Spleen (tissue), 11 donors: Measurements from ENCODE around the gene RBBP8NL. TPM values are rescaled to one million over a fixed set of nuclear protein-coding genes. Genes with fewer than 3 reads are reported as not detected.

Source experiments
- DNase-seq: peaks from one replicate; pipeline ENCODE4 v3.0.0-alpha.2; 2020
- H3K27ac ChIP-seq, 8 donors: fragments of 200-600 bp; sonication (generic) in 7 of 8; 1 replicate in 4 of 8; 2 replicates in 4 of 8; pipeline versions ENCODE4 v1.5.0 to v1.8.0; 2016 to 2021; ENCODE audit warnings: inconsistent platforms in 4 of 8, mild to moderate bottlenecking in 4 of 8, moderate library complexity in 1 of 8
- H3K27me3 ChIP-seq, 7 donors: fragments of 200-600 bp; sonication (generic) in 6 of 7; replicated peaks in 1 of 7; 1 replicate in 4 of 7; 2 replicates in 3 of 7; pipeline versions ENCODE4 v1.5.0 to v1.8.0; 2016 to 2021; ENCODE audit warnings: inconsistent platforms in 3 of 7, mild to moderate bottlenecking in 1 of 7
- H3K36me3 ChIP-seq, 6 donors: fragments of 200-600 bp; sonication (generic) in 5 of 6; 1 replicate in 4 of 6; 2 replicates in 2 of 6; pipeline versions ENCODE4 v1.5.0 to v1.8.0; 2016 to 2021; ENCODE audit warnings: inconsistent platforms in 2 of 6
- H3K4me1 ChIP-seq, 6 donors: fragments of 200-600 bp; sonication (generic) in 5 of 6; 1 replicate in 3 of 6; 2 replicates in 3 of 6; pipeline versions ENCODE4 v1.5.0 to v1.8.0; 2016 to 2021; ENCODE audit warnings: inconsistent platforms in 3 of 6
- H3K4me3 ChIP-seq, 8 donors: fragments of 200-600 bp; sonication (generic) in 7 of 8; 1 replicate in 4 of 8; 2 replicates in 4 of 8; pipeline versions ENCODE4 v1.5.0 to v1.8.0; 2016 to 2021; ENCODE audit warnings: inconsistent platforms in 4 of 8, mild to moderate bottlenecking in 4 of 8, moderate library complexity in 2 of 8
- H3K9me3 ChIP-seq, 8 donors: fragments of 200-600 bp; sonication (generic) in 7 of 8; 1 replicate in 4 of 8; 2 replicates in 4 of 8; pipeline versions ENCODE4 v1.5.0 to v1.8.0; 2016 to 2021; ENCODE audit warnings: inconsistent platforms in 4 of 8
- CTCF ChIP-seq, 11 experiments: fragments of 200-600 bp in 7 of 11; fragments of 450-650 bp in 4 of 11; sonication (generic) in 4 of 11; IDR thresholded peaks in 8 of 11; conservative IDR thresholded peaks in 3 of 11; 1 replicate in 7 of 11; 2 replicates in 4 of 11; pipeline versions ENCODE4 v1.4.0 to v1.8.0; 2016 to 2021; ENCODE audit warnings: antibody characterized with exemption in 11 of 11, inconsistent platforms in 4 of 11, mild to moderate bottlenecking in 1 of 11
- POLR2A ChIP-seq, 3 donors: fragments of 450-650 bp; IDR thresholded peaks; one replicate each; pipeline ENCODE4 v1.5.1; 2017; ENCODE audit warnings: antibody characterized with exemption in 3 of 3, mild to moderate bottlenecking in 1 of 3
- POLR2AphosphoS5 ChIP-seq, 3 donors: sonication (generic); formaldehyde crosslinking; IDR thresholded peaks; one replicate each; pipeline ENCODE4 v1.5.1; 2017; ENCODE audit warnings: antibody characterized with exemption in 3 of 3
- WGBS, 5 donors: extraction: QIAGEN DNeasy Blood & Tissue Kit in 3 of 5; methylation state at CpG; one replicate each; pipeline versions ENCODE4 v1.1.5 to v1.1.7; 2013 to 2018; 5-methylcytosine and 5-hydroxymethylcytosine counted together
- intact Hi-C: fragments of 100-400 bp; cut with DNase I; formaldehyde crosslinking; loops from one replicate; pipeline ENCODE4 v1.15.0; 2023; ENCODE audit warnings: low total_unique reads
- polyA plus RNA-seq, 3 donors: library from polyadenylated mRNA; stranded (reverse); fragments of 200-250 nt; gene quantifications; one replicate each; pipeline ENCODE4 v1.2.1, GENCODE V29; 2013
- total RNA-seq, 7 donors: library from RNA; depleted of rRNA in 3 of 7; stranded (reverse); fragments of >200 nt in 3 of 7; fragmentation: NEBNext Ultra II Directional in 4 of 7; extraction: Animal tissue kit (Norgen Biotek cat#: 25700) in 4 of 7; gene quantifications; one replicate each; pipeline versions ENCODE4 v1.1.0 to v1.2.1, GENCODE V29; 2016 to 2021
- donor health status: healthy with polysubstance abuse.
- donor health status: DM: no; HTN: no; CAD: no; lungs with moderate emphysema.
- donor health status: DM: no; HTN: no; CAD: no.
- donor health status: Bipolar disorder and iron deficiency.
- donor health status: healthy.
- donor health status: DM: no; HTN: no; CAD: no.
- donor health status: DM: yes; HTN: yes; CAD: no.

RBBP8NL gene
- total and polyA plus RNA-seq, 10 donors, result 0.03 TPM; not detected in 9

- no peaks in the 10 kb centered on the region for H3K9me3 ChIP-seq
- no peak overlapping the region for H3K27ac ChIP-seq
- H3K4me1 ChIP-seq, result no peaks in the 10 kb centered on the region
- no peak overlapping the region for H3K4me3 ChIP-seq
- no peak for DNase-seq
- peaks cover 0 to 66% (median 22%) of the 10 kb centered on the region in 7 donors for H3K27me3 ChIP-seq
- no peaks in the 10 kb centered on the region for H3K36me3 ChIP-seq
- WGBS, 5 donors, result 29 to 54% (median 48%) methylated on average over 3 to 10 of the region's 10 CpGs
- no peak for TF ChIP-seq POLR2A (IDR thresholded peaks at IDR 0.05)
- TF ChIP-seq CTCF (IDR thresholded peaks at IDR 0.05 in 8 of 11, conservative IDR thresholded peaks at IDR 0.05 in 3 of 11), result no peak
- TF ChIP-seq POLR2AphosphoS5 (IDR thresholded peaks at IDR 0.05), result no peak
- intact Hi-C loops, result no loop called here
Observed at GRCh38 chr20:62423326-62423706, 4.0 kb downstream of the RBBP8NL start.

- no peak for DNase-seq
- TF ChIP-seq CTCF (IDR thresholded peaks at IDR 0.05 in 8 of 11, conservative IDR thresholded peaks at IDR 0.05 in 3 of 11), result no peak
- Histone ChIP-seq H3K36me3 (no peaks in the 10 kb centered on the region), H3K27ac (no peak overlapping the region), H3K4me3 (no peak overlapping the region), H3K9me3 (no peaks in the 10 kb centered on the region), H3K4me1 (no peaks in the 10 kb centered on the region), H3K27me3 (peaks cover 0 to 66% (median 27%) of the 10 kb centered on the region in 7 donors)
- intact Hi-C loops, result no loop called here
- 78 to 85% (median 82%) methylated on average over 14 to 20 of the region's 20 CpGs for WGBS, 5 donors
Observed at GRCh38 chr20:62422636-62423325, 4.6 kb downstream of the RBBP8NL start.

GRCh38 chr20:62421716-62421990 is 5.7 kb downstream of the RBBP8NL start:
- H3K4me3 ChIP-seq, result no peak overlapping the region
- H3K27me3 ChIP-seq, result peaks cover 0 to 64% (median 29%) of the 10 kb centered on the region in 7 donors
- intact Hi-C loops, result no loop called here
- H3K27ac ChIP-seq, result no peak overlapping the region
- TF ChIP-seq CTCF (IDR thresholded peaks at IDR 0.05 in 8 of 11, conservative IDR thresholded peaks at IDR 0.05 in 3 of 11) (no peak), POLR2AphosphoS5 (IDR thresholded peaks at IDR 0.05) (no peak), POLR2A (IDR thresholded peaks at IDR 0.05) (no peak)
- no peaks in the 10 kb centered on the region for H3K36me3 ChIP-seq
- DNase-seq, result no peak
- no peaks in the 10 kb centered on the region for H3K9me3 ChIP-seq
- 81 to 98% (median 87%) methylated on average over 5 to 6 of the region's 6 CpGs for WGBS, 5 donors
- H3K4me1 ChIP-seq, result no peaks in the 10 kb centered on the region

GRCh38 chr20:62420846-62421715 is 6.3 kb downstream of the RBBP8NL start:
- intact Hi-C loops, result no loop called here
- H3K4me1 ChIP-seq, result no peaks in the 10 kb centered on the region
- peaks cover 0 to 65% (median 29%) of the 10 kb centered on the region in 7 donors for H3K27me3 ChIP-seq
- DNase-seq, result no peak
- 79 to 89% (median 87%) methylated on average over 17 to 24 of the region's 24 CpGs for WGBS, 5 donors
- H3K36me3 ChIP-seq, result no peaks in the 10 kb centered on the region
- H3K9me3 ChIP-seq, result no peaks in the 10 kb centered on the region
- no peak overlapping the region for H3K27ac ChIP-seq
- no peak overlapping the region for H3K4me3 ChIP-seq
- TF ChIP-seq POLR2AphosphoS5 (IDR thresholded peaks at IDR 0.05) (no peak), POLR2A (IDR thresholded peaks at IDR 0.05) (no peak), CTCF (IDR thresholded peaks at IDR 0.05 in 8 of 11, conservative IDR thresholded peaks at IDR 0.05 in 3 of 11) (no peak)
